ENCODE data around the gene C19orf85. TPM values are rescaled to one million over a fixed set of nuclear protein-coding genes. Genes with fewer than 3 reads are reported as not detected.

C19orf85 gene
- total and polyA plus RNA-seq, 11 donors: not detected

DNA sequence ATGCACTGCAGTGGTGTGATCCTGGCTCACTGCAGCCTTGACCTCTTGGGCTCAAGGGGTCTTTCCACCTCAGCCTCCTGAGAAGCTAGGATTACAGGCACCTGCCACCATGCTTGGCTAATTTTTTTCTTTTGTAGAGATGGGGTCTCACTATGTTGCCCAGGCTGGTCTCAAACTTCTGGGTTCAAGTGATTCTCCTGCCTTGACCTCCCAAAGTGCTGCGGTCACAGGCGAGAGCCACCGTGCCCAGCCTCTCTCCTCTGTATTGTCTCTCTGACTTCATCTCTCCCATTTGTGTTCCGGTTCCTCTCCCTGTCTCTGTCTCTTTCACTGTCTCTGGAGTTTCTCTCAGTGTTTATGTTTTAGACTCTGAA, 1.7 kb upstream of the C19orf85 start:
- TF ChIP-seq, protein P1, sequence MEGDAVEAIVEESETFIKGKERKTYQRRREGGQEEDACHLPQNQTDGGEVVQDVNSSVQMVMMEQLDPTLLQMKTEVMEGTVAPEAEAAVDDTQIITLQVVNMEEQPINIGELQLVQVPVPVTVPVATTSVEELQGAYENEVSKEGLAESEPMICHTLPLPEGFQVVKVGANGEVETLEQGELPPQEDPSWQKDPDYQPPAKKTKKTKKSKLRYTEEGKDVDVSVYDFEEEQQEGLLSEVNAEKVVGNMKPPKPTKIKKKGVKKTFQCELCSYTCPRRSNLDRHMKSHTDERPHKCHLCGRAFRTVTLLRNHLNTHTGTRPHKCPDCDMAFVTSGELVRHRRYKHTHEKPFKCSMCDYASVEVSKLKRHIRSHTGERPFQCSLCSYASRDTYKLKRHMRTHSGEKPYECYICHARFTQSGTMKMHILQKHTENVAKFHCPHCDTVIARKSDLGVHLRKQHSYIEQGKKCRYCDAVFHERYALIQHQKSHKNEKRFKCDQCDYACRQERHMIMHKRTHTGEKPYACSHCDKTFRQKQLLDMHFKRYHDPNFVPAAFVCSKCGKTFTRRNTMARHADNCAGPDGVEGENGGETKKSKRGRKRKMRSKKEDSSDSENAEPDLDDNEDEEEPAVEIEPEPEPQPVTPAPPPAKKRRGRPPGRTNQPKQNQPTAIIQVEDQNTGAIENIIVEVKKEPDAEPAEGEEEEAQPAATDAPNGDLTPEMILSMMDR (IDR thresholded peaks at IDR 0.05): no peak
- TF ChIP-seq POLR2A (IDR thresholded peaks at IDR 0.05): no peak
- H3K27me3 ChIP-seq: no peaks in the 10 kb centered on the region
- no peak overlapping the region for H3K27ac ChIP-seq
- H3K9me3 ChIP-seq: no peaks in the 10 kb centered on the region
- ATAC-seq (no peak), DNase-seq (no peak)
- H3K4me1 ChIP-seq: peaks cover 0 to 17% (median 9%) of the 10 kb centered on the region in 12 donors
- intact Hi-C loops (cut with DNase I): loop anchor here in 7 of 10 donors (2.0 to 5.0 kb wide), 5 partner anchors 36 to 167 kb away; no protein-coding TSS in a partner anchor
- H3K4me3 ChIP-seq: no peak overlapping the region
- no peaks in the 10 kb centered on the region for H3K36me3 ChIP-seq
- WGBS, 4 donors: 85 to 94% (median 92%) methylated on average over 4 of the region's 4 CpGs

DNA sequence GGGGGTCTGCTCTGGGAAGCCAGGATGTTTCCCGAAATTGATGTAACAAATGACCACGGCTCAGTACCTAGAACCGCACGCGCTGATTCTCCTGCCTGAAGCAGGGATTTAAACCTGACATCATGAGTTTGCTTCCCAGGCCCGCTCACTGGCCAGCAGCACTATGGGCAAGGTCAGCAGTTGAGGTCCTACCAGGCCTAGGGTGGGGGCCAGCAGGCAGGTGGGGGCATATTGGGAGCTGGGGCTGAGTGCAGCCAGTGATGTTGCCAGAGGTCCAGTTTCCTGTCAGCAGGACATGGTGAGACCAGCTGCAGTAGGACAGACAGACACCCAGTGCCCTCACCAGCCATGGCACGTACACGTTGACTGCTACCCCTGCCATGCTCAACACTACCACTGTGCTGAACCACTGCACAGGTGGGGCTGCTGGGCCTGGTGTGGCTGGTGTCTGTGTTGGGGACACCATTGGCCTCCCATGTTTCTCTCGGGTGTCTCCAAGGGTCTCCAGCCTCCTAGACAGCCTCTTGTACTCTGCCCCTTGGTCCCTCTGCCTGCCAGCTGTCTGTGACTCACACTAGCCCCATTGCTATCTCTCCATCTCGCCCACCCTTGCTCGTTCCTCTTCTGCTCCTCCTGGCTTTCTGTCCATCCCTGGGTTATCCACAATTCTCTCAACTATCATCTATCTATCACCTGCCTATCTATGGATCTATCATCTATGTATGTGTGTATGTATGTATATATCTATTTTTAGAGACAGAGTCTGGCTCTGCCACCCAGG, 1.1 kb upstream of the C19orf85 start:
- Histone ChIP-seq H3K4me3 (no peak overlapping the region), H3K9me3 (no peaks in the 10 kb centered on the region), H3K27me3 (no peaks in the 10 kb centered on the region), H3K4me1 (peaks cover 0 to 20% (median 13%) of the 10 kb centered on the region in 12 donors), H3K27ac (no peak overlapping the region), H3K36me3 (no peaks in the 10 kb centered on the region)
- DNase-seq: peak in 2 of 5 donors; percentile 24
- no peak for ATAC-seq
- TF ChIP-seq POLR2A (IDR thresholded peaks at IDR 0.05): no peak
- TF ChIP-seq, protein P1 (IDR thresholded peaks at IDR 0.05): no peak
- intact Hi-C loops (cut with DNase I): loop anchor here in 7 of 10 donors (2.0 to 5.0 kb wide), 5 partner anchors 37 to 167 kb away; no protein-coding TSS in a partner anchor
- WGBS, 4 donors: 81 to 93% (median 85%) methylated on average over 9 to 11 of the region's 11 CpGs

DNA sequence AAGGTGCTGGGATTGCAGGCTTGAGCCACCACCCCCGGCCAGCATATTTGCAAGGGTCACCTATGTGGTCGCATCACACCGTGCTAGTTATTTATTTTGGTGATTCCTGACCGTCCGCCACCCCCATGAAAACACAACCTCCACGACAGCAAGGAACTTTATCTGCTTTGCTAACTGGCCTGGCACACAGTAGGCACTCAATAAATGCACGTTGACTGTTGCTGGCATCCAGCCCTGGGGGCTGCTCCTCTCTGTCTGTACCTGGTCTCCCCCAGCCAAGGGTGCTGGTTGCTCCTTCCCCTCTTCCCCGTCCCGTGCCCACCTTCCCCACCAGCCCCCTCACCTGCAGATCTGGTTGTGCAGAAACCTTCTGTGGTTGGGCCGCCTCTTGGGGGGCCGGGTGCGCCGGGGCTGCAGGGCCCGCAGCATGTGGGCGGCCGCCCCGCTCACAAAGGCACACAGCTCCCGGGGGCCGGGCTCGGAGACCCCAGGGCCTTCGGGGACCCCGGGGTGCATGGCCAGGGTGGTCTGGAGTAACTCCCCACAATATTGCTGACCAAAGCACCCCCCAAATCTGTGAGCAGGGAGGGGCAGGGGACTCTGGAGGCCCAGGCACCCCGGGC, 401 bp downstream of the C19orf85 start:
- no peaks in the 10 kb centered on the region for H3K27me3 ChIP-seq
- H3K36me3 ChIP-seq: no peaks in the 10 kb centered on the region
- intact Hi-C loops (cut with DNase I): loop anchor here in 2 of 10 donors (5.0 kb wide), 2 partner anchors 163 to 168 kb away; no protein-coding TSS in a partner anchor
- H3K9me3 ChIP-seq: no peaks in the 10 kb centered on the region
- no peak for TF ChIP-seq POLR2A (IDR thresholded peaks at IDR 0.05)
- TF ChIP-seq, protein P1 (IDR thresholded peaks at IDR 0.05): no peak
- no peak overlapping the region for H3K4me3 ChIP-seq
- no peak overlapping the region for H3K27ac ChIP-seq
- WGBS, 4 donors: 71 to 78% (median 75%) methylated on average over 14 to 23 of the region's 23 CpGs
- peaks cover 0 to 27% (median 14%) of the 10 kb centered on the region in 12 donors for H3K4me1 ChIP-seq
- ATAC-seq (no peak), DNase-seq (peak in 1 of 5 donors; percentile 22)

DNA sequence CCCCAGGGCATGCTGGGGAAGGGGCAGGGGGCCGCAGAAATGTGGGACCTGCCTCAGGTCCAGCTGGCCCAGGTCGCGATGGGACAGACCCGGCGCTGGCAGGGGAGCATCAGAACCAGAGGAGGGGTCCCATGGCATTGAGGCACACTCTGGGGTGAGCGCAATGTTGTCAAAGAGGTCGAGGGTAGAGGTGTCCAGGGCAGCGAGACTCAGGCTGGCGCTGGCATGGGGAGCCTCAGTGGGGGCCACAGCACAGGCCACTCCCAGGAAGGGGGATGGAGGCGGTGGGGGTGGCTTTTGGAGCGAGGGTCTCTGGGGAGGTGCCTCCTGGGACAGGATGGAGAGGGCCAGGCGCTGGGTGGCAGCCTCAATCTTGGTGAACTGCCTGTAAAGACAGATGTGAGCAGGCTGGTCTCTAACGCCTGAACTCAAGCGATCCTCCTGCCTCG, 944 bp downstream of the C19orf85 start:
- TF ChIP-seq, protein P1 (IDR thresholded peaks at IDR 0.05): no peak
- no peak for TF ChIP-seq POLR2A (IDR thresholded peaks at IDR 0.05)
- peaks cover 0 to 27% (median 14%) of the 10 kb centered on the region in 12 donors for H3K4me1 ChIP-seq
- H3K27me3 ChIP-seq: no peaks in the 10 kb centered on the region
- no peaks in the 10 kb centered on the region for H3K9me3 ChIP-seq
- 75 to 84% (median 79%) methylated on average over 8 to 15 of the region's 15 CpGs for WGBS, 4 donors
- H3K4me3 ChIP-seq: no peak overlapping the region
- DNase-seq (no peak), ATAC-seq (no peak)
- intact Hi-C loops (cut with DNase I): loop anchor here in 2 of 10 donors (5.0 kb wide), 2 partner anchors 164 to 169 kb away; no protein-coding TSS in a partner anchor
- H3K36me3 ChIP-seq: no peaks in the 10 kb centered on the region
- H3K27ac ChIP-seq: no peak overlapping the region

Measured in heart left ventricle (tissue), 16 donors.